Nephron progenitor cell (in vitro differentiated cells): ENCODE data around the gene KMO.

Experiments used
- DNase-seq: peaks from one replicate; pipeline ENCODE4 v3.0.0; 2021
- H3K27ac Mint-ChIP-seq: 2 replicates; pipeline ENCODE4 v1.8.0; 2021; ENCODE audit warnings: mild to moderate bottlenecking, moderate library complexity, mixed read lengths
- H3K27me3 Mint-ChIP-seq: 2 replicates; pipeline ENCODE4 v1.8.0; 2021; ENCODE audit warnings: mild to moderate bottlenecking, low read depth, mixed read lengths; ENCODE audit not compliant: poor library complexity
- H3K36me3 Mint-ChIP-seq: 2 replicates; pipeline ENCODE4 v1.8.0; 2021; ENCODE audit warnings: low read depth, mixed read lengths
- H3K4me1 Mint-ChIP-seq: 2 replicates; pipeline ENCODE4 v1.8.0; 2021; ENCODE audit warnings: mixed read lengths
- H3K4me3 Mint-ChIP-seq: 2 replicates; pipeline ENCODE4 v1.8.0; 2021; ENCODE audit warnings: mild to moderate bottlenecking, moderate library complexity, mixed read lengths
- H3K9me3 Mint-ChIP-seq: 2 replicates; pipeline ENCODE4 v1.8.0; 2021; ENCODE audit warnings: mild to moderate bottlenecking, moderate library complexity, mixed read lengths
- TF ChIP-seq, protein P1 (sequence below): fragments of 200-600 bp; sonication (generic); IDR thresholded peaks from 2 replicates; pipeline ENCODE4 v1.5.0; 2021; ENCODE audit warnings: antibody characterized with exemption

Gene KMO

DNA sequence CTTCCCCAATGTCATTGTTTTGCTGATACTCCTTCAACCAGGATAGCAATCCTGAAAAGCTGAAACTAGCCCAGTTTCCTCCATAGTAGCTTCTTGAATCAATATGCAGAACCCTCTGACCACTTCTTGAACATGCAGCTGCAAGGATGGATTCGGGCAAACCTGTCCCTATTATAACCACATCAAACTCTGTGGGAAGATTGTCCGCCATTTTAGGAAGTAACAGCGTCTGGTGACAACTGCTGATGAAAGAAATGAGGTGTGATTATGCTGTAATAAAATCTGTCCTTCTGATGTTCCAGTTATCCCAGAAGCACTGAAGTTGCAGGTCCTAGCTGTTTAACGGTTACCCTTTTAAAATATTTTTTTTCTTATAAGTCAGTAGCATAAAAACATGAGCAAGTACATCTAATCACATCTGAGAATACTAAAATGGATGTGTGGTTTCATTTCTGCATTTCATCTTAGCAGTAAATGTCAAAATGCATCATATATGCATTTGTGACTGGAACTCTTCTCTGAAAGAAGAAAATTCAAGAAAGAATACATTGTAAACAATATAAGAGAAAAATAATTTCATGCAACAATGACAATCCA lies 103.5 kb downstream of the KMO start:
- Mint-ChIP-seq H3K4me1 (peaks cover 30% of the 10 kb centered on the region), H3K4me3 (no peak overlapping the region), H3K27me3 (no peaks in the 10 kb centered on the region), H3K9me3 (peaks cover 36% of the 10 kb centered on the region), H3K27ac (no peak overlapping the region), H3K36me3 (peaks cover 70% of the 10 kb centered on the region)
- TF ChIP-seq, protein P1, sequence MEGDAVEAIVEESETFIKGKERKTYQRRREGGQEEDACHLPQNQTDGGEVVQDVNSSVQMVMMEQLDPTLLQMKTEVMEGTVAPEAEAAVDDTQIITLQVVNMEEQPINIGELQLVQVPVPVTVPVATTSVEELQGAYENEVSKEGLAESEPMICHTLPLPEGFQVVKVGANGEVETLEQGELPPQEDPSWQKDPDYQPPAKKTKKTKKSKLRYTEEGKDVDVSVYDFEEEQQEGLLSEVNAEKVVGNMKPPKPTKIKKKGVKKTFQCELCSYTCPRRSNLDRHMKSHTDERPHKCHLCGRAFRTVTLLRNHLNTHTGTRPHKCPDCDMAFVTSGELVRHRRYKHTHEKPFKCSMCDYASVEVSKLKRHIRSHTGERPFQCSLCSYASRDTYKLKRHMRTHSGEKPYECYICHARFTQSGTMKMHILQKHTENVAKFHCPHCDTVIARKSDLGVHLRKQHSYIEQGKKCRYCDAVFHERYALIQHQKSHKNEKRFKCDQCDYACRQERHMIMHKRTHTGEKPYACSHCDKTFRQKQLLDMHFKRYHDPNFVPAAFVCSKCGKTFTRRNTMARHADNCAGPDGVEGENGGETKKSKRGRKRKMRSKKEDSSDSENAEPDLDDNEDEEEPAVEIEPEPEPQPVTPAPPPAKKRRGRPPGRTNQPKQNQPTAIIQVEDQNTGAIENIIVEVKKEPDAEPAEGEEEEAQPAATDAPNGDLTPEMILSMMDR = no peak
- DNase-seq = no peak

DNA sequence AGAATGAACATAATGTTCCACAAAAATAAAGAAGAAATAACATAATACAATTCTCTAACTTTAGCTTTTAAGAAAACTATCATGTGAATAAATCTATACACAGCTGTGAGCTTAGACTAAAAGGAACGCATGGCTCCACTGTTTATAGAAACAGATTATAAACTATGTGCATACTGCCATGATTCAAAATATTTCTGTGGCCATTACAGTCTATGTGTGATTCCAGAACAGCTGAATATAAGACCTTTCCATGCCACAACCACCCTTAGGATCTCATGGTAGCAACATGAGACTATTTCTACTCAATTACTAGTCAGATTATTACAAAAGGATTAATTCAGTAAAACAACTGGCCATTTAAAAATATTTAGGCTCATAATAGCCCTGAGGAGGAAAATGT lies 104.1 kb downstream of the KMO start:
- peaks cover 41% of the 10 kb centered on the region for H3K9me3 Mint-ChIP-seq
- H3K36me3 Mint-ChIP-seq = peaks cover 66% of the 10 kb centered on the region
- peak overlapping the region; percentile 49 for H3K4me3 Mint-ChIP-seq
- no peaks in the 10 kb centered on the region for H3K27me3 Mint-ChIP-seq
- no peak overlapping the region for H3K27ac Mint-ChIP-seq
- H3K4me1 Mint-ChIP-seq = peaks cover 29% of the 10 kb centered on the region
- no peak for DNase-seq
- TF ChIP-seq, protein P1 = no peak

DNA sequence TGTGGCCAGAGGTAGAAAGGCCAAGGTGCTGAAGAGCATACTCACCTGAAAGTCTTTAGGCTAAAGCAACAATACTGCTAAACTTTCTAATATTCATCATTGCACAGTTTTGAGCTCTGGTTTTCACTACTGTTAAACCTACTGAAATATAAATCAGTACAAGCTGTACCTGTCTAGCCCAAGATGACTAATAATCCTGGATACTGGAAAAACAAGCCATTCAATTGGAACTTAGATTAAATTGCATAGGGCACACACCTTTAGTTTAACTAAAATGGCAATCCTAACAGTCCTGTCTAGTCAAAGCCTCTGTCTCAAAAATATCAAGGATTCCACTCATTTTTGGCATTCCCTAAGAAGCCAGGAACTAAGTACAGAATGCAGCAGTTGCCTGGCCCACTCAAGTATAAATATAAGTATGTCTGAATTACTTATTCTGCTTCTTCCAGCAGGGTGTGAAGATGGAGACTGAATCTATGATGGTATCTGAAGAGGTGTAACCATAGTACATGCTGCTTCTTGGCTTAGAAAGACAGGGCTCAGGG lies 104.9 kb downstream of the KMO start:
- TF ChIP-seq, protein P1 = no peak
- Mint-ChIP-seq H3K36me3 (peaks cover 58% of the 10 kb centered on the region), H3K4me3 (peak overlapping the region; percentile 86), H3K4me1 (peaks cover 29% of the 10 kb centered on the region), H3K27ac (no peak overlapping the region), H3K9me3 (peaks cover 47% of the 10 kb centered on the region), H3K27me3 (no peaks in the 10 kb centered on the region)
- DNase-seq = no peak

DNA sequence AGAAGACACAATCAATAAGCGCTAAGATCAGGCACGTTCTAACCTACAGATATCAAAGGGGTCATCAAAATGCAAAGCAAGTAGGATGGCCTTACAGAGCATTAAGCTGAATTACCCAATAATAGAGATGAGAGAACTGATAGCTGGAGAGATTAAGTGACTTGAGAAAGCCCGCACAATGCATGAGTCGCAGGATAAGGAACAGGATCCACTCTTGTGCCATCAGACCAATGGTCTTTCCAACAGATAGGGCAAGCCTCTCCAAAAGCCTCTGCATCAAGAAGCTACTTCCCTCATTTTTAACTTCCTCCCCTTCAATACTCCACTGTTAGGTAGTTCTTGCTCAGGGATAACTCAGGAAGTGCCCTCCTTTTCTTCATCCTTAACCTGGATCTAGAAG lies 105.4 kb downstream of the KMO start:
- DNase-seq = no peak
- H3K27me3 Mint-ChIP-seq = no peaks in the 10 kb centered on the region
- H3K4me3 Mint-ChIP-seq = peak overlapping the region; percentile 86
- peaks cover 58% of the 10 kb centered on the region for H3K36me3 Mint-ChIP-seq
- H3K9me3 Mint-ChIP-seq = peaks cover 51% of the 10 kb centered on the region
- peaks cover 29% of the 10 kb centered on the region for H3K4me1 Mint-ChIP-seq
- no peak overlapping the region for H3K27ac Mint-ChIP-seq
- TF ChIP-seq, protein P1 = no peak

DNA sequence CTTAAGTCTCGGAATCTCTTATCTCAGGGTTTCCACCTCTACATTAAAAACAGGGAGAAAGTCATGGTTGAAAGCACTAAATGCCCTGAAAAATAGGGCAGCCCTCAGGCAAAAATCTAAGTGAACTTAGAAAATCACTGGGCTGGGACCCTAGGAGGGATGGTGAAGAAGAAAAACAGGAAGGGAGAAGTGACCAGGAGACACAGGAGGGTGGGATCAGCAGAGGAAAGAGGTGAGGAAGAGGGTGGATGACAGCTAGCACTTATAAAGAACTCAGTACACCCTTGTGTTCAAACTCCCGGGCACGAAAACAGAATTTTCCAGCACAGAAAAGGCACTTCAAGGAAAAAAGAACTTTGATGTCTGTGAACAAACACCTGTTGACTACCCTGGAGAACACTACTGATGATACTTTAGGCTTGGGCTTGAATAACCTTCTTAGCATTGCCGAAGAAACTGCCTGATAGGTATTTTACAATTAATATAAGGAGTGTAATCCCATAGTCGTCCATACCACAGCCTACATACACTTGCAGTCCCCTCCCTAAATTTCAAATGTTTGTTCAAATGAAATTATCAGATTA lies 106.0 kb downstream of the KMO start:
- no peaks in the 10 kb centered on the region for H3K27me3 Mint-ChIP-seq
- H3K27ac Mint-ChIP-seq = peak overlapping the region; percentile 85
- DNase-seq = no peak
- TF ChIP-seq, protein P1 = no peak
- peaks cover 29% of the 10 kb centered on the region for H3K4me1 Mint-ChIP-seq
- H3K9me3 Mint-ChIP-seq = peaks cover 53% of the 10 kb centered on the region
- H3K4me3 Mint-ChIP-seq = peak overlapping the region; percentile 86
- peaks cover 53% of the 10 kb centered on the region for H3K36me3 Mint-ChIP-seq
